ENCODE measurements around the gene FBXW11.

FBXW11 gene

GRCh38 chr5:172010278-172010677 is 3.8 kb upstream of the FBXW11 start:
- no peak for DNase-seq

- no peak for DNase-seq
These were observed 3.3 kb upstream of the FBXW11 start for GRCh38 chr5:172009536-172010270.

DNA sequence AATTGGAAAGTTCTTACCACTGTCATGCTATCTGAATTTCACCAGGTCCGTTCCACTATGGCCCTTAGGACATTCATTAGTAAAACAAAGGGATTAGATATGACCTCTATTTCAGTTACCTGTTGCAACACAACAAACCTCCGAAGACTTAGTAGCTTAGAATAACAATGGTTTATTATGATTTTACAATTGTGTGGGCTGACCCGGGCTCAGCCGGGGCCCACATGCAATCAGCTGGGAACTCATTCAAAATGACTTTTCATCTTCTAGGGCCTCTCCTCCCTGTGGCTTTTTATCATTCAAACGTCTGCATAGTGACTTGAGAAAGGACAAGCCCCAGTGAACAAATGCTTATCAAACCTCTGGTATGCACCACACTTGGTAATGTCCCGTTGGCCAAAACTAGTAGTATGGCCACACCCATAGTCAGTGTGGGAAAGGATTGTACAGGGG is 2.3 kb upstream of the FBXW11 start:
- DNase-seq: no peak

GRCh38 chr5:172008111-172008455 is 1.6 kb upstream of the FBXW11 start:
- no peak for DNase-seq

GRCh38 chr5:172007175-172008110 is 1.0 kb upstream of the FBXW11 start:
- peak in 1 of 6 experiments; percentile 27 for DNase-seq

GRCh38 chr5:172005708-172006320 is 624 bp downstream of the FBXW11 start:
- peak in 2 of 6 experiments; percentile 12 to 44 for DNase-seq

GRCh38 chr5:172004824-172005237 is 1.6 kb downstream of the FBXW11 start:
- DNase-seq: peak in 1 of 6 experiments; percentile 8

DNA sequence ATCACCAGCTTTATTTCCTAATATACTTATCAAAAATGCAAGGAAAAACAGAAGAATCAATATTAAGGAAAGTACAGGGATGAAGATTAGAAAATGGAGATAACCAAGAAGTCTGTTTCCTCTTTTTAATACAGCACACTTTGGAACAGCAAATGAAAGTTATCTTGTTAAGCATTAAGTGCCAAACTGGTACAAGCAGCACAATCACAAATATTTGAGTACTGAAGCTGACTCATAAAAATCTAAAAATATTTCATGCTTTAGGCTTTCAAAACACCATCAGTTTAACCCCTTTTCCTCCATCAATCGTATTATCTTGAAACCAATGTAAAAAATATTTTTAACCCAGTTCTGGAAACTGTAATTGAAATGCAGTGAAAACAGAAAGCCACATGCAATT is 2.7 kb downstream of the FBXW11 start:
- DNase-seq: no peak

DNA sequence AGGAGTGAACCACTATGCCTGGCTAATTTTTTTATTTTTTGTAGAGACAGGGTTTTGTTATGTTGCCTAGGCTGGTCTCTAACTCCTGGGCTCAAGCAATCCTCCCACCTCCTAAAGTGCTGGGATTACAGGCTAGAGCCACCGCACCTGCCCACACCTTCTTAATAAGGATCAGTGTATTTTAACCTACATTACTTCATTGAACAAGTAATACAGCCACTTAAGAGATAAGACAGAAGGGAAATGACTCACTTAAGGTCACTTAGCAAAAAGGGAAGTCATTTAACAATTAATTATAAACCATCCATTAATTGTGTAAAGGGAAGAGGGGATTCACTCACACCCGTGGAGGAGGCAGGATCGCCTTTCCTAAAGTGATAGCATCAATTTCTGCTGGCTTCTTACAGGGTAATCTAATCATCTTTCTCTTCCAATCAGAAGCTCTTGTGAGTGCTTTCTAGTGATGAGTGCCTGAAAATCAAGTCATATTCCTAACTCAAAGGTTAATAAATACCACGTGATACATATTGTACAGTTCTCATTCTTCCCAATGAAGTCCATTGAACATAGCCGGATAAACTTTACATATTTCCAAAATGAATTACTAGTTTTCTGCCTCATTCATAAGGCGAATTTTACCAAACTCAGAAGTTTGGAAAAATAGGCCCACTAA is 3.5 kb downstream of the FBXW11 start:
- DNase-seq: no peak

DNA sequence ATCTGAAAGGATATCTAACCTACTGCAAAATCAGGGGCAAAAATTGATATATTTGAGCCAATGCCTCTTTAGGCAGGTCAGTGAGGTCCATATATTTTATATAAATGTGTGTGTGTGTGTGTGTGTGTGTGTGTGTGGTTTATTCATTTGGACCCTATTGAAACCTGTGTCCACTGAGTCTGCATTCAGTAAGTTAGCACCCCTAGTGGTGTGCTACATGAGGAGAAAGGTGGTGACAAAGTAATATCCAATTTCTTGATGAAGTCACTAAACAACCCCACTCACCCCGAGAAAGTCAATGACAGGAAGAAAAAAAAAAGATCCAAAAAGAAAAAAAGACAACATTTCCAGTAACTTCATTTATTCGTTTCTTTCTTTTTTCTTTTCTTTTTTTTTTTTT is 4.1 kb downstream of the FBXW11 start:
- peak in 1 of 6 experiments; percentile 14 for DNase-seq

DNA sequence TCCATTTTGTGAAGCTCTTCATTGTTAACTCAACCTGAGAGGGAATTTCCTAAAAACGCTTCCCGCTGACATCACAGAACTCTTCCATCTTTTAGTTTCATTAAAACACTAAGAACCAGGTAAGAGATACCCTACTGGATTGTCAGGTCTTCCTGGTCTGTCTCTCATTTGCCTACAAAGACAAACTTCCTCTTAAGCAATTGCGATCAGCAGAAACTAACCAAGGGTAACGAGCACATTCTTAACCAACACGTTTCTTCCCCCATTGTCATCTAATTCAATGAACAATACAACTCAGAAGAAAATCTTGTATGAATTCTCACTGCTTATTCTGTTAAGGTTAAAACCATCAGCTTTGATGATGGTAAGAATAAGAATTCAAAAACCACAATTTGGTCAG is 6.6 kb downstream of the FBXW11 start:
- no peak for DNase-seq

- DNase-seq: no peak
These were observed 7.3 kb downstream of the FBXW11 start for GRCh38 chr5:171999100-171999499.

DNA sequence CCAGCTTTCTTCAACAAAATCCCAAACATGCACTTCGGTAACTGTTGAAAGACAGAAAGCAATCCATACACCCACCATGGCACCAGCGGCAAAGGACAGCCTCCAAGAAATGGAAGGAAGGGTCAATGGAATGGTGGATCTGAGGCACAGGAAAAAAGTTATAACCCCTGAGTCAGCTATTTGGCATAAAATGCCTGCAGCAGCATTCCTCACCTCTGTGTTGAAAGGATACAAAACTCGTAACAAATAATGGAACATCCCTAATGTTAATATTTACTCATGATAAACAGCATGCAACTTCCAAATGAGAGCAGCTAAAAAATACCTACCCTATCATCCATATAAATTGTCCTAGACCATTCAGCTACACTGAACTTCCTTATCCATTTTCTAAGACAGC is 9.4 kb downstream of the FBXW11 start:
- no peak for DNase-seq

DNA sequence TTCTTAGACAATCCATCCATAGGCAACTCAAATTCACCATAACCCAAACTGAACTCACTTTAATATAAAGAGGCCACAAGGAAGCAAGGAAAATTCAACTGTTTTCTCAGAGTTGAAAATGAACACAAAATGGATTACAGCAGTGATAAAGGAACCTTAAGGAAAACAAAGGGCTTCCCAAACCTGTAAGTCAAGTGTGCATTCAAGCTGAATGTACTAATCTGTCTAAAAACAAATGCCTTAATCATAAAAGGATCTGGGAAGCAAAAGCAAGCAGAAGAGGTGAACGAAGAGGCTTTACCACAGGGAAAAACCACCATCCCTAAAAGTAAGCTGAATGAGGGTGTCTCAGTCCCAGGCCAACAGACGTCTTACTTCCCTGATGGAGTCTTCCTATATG is 13.6 kb downstream of the FBXW11 start:
- DNase-seq: no peak

DNA sequence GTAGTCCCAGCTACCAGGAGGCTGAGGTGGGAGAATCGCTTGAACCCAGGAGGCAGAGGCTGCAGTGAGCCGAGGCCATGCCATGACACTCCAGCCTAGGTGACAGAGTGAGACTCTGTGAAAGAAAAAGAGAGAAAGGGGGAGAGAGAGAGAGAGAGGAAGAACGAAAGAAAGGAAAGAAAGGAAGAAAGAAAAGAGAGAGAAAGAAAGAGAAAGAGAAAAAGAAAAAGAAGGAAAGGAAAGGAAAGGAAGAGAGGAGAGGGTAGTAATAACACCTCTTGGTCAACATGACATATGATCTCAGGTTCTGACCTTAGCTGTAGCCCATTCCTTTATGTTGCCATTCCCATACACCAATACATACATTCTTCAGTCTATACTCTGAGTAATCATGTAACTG is 14.1 kb downstream of the FBXW11 start:
- DNase-seq: no peak

- no peak for DNase-seq
These were observed 15.8 kb downstream of the FBXW11 start for GRCh38 chr5:171990713-171991015.

GRCh38 chr5:171989946-171990712 is 16.3 kb downstream of the FBXW11 start:
- no peak for DNase-seq

GRCh38 chr5:171989276-171989675 is 17.2 kb downstream of the FBXW11 start:
- DNase-seq: no peak

- no peak for DNase-seq
These were observed 19.7 kb downstream of the FBXW11 start for GRCh38 chr5:171986772-171987171.

DNA sequence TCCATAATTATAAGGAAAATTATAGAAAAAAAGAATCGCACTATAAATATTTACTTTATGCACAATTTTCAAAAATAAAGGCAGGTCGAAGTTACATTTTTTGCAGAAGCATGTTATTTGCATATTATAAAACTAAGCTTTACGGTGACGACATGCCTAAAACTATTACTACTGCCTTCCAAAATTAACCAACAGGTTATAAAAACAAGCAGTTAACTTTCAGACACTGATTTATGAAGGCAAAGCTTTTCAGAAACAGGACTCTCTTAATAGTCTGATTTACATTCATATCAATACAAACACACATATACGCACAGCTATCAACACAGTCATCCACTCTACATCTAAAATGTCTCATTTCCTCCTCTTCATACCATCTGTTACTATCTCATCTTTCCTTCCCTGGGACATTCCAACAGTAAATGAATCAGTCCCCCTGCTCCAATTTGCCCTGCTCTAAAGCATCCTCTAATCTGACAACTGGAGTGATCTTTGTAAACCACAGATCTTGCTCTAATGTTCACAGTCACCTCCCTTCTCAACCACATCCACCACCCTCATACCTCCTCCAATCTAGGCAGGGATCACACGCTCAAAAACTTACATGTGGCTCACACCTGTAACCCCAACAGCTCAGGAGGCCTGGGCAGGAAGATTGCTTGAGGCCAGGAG is 21.6 kb downstream of the FBXW11 start:
- DNase-seq: peak in 1 of 6 experiments; percentile 3

DNA sequence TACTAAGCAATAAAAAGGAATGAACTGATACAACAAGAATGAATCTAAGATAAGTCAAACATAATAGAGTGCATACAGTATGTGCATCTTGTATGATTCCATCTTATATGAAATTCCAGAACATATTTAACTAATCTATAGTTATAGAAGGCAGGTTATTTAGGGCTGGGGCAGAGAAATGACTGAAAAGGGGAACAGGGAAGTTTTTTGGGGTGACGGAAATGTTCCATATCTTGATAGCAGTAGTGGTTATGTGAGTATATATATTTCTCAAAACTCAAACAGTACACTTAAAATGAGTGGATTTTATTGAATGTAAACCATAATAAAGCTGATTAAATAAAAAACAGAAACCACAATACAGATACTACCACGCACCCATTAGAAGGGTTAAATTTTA is 24.6 kb downstream of the FBXW11 start:
- no peak for DNase-seq

DNA sequence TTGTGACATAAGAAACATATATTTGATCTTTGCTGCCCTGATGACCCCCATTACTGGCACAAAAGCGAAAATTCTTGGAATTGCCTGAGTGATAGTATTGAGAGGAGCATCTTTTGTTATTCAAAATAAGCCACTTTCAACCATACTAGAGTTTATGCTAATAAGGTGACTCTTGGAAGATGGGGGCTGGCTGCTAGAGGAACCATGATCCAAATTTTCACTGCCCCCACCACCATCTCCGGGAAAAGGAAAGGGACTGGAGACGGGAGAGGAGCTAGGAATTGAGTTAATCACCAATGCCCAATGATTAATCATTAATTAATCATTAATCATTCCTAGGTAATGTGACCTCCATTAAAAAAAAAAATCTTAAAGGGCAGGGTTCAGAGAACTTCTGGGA is 25.6 kb downstream of the FBXW11 start:
- DNase-seq: no peak
